GM18909 (cell line): ENCODE data around the gene NRAP.
"Not testable (repeated sequence)": the region's sequence is repeated elsewhere in the genome, so short reads cannot be mapped to it uniquely, and the experiment has no call there.

Source experiments
- ATAC-seq: cut with Tn5 transposase; IDR thresholded peaks from one replicate; pipeline ENCODE4 v1.9.1; 2021; ENCODE audit warnings: mild to moderate bottlenecking; ENCODE audit not compliant: unreplicated experiment, poor library complexity

Gene NRAP

DNA sequence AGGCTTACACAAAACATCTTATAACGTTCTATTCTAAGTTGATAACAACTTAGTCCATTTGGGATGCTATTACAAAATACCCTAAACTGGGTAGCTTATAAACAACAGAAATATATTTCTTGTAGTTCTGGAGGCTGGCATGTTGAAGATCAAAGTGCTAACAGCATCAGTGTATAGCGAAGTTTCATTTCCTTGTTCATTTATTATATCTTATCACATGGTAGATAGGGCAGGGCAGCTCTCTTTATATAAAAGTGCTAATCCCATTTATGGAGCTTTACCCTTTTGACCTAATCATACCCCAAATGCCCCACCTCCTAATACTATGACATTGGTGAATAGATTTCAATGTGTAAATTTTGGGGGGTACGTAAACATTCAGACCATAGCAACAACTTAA is 22.2 kb upstream of the NRAP start:
- no peak for ATAC-seq

DNA sequence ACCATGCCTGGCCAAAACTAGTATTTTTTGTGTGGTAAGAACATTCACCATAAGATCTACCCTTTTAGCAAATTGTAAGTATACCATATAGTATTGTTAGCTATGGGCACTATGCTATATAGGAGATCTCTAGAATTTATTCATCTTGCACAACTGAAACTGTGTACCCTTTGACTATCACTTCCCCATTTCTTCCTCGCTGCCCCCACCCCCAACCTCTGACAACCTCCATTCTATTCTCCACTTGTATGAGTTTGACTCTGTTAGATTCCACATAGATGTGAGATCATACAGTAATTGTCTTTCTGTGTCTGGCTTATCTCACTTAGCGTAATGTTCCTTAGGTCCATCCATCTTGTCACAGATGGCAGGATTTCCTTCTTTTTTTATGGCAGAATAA is 19.5 kb upstream of the NRAP start:
- ATAC-seq, result no peak

DNA sequence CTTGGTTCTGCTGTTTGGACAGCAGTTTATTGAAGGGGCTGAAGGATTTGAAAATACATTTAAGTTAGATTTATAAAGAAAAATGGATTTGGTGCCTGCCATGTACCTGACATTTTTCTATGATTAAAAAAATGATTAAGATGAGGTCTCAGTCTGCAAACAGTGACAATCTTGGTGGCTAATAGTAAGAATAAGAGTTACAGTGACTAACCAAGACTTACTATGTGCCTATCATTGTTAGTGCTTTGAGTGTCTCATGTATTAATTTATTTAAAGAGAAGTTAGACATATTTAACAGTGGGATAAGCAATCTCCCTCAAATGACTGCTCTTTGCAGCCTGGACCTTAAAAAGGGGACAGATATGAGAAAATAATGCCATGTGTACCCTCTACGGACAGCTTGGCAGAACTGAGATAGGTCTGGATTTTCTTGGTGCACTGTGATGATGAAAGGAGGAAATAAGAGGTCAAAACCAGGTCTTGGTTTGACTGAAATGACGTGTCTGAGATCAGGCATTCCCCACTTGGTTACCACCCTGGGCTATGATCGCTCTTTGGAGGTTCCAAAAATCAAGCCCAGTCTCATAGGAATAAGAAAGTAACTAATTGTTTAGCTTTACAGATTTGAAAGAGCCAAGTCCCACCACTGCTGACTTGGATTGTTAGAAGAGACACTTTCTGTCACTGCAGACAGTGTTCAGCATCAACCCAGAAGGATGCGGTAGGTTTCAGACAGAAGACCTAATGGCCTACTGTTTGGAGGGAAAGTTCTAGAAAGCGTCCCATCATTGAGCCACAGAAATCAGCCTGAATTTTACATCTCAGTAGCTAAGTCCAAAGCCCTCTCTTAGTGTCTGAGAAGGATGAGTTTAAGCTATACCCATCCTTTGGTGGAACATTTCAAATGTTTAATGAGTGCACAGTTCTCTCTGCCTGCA is 18.0 kb upstream of the NRAP start:
- peak; percentile 66 for ATAC-seq

DNA sequence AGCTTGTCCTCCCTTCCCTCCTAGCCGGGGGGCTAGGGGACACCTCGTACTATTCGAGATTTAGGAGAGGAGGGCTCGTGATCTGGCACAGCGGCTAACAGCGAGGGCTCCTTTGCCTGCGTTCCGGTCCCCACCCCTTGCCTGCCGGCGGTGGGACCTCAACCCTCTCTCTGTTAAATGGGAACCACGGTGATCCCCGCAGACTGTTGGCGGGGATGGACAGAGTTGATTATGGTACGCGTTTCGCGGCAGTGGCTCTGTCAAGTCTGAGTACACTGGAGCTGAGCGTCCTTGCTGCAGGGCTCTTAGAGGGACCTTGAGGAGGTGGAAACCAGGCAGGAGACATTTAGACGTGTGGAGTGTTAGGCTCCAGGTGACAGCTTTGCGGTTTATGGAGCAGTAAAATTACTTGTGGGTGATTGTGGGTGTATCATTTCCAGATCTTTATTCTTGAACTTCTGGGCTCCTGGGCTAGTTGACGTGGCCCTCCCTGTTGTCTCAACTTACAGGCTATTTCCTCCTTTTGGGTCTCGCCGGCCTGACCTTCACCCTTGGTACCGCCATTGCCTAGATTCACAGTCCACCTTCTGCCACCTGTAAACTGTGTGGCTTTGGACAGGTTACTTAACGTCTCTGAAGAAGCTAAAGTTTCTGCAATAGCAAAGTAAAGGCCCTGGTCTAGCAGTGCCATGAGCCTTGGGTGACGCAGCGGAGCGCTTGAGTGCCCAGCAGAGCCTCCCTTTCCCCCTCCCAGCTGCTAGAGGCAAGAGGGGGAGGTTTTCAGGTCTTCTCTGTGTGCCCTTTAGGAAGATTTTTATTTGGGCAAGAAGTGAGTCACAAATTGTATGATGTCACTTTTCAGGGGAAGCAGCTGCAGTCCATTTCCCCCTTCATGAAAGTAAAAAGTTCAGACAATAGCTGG is 16.6 kb upstream of the NRAP start:
- peak; percentile 29 for ATAC-seq

DNA sequence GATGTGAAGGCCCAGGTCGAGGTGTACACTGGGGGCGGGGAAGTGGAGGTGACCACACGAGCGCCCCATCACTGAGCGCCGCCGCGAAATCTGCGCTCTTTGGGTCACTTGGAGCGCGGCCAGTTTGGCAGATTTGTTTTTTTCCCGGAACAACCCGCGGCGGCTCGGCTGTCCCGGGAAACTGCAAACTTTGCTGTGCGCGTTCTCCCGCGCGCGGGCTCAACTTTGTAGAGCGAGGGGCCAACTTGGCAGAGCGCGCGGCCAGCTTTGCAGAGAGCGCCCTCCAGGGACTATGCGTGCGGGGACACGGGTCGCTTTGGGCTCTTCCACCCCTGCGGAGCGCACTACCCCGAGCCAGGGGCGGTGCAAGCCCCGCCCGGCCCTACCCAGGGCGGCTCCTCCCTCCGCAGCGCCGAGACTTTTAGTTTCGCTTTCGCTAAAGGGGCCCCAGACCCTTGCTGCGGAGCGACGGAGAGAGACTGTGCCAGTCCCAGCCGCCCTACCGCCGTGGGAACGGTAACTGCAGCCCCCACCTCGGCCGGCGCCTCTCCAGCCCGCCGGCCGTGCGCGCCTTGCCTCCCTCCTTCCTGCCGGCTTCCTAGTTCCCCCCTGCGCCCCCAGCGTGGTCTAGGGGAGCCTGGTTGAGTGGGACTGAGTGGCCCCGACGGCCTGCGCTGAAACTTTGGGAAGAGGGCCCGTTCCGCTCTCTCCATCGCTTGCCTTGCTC is 15.8 kb upstream of the NRAP start, which contains the start of gene CASP7:
CASP7 (plus strand) TSS at position 450 of the 727 bp plus-strand sequence. CDS start 17,582 bp downstream, outside the sequence.
- peak; percentile 73 for ATAC-seq

DNA sequence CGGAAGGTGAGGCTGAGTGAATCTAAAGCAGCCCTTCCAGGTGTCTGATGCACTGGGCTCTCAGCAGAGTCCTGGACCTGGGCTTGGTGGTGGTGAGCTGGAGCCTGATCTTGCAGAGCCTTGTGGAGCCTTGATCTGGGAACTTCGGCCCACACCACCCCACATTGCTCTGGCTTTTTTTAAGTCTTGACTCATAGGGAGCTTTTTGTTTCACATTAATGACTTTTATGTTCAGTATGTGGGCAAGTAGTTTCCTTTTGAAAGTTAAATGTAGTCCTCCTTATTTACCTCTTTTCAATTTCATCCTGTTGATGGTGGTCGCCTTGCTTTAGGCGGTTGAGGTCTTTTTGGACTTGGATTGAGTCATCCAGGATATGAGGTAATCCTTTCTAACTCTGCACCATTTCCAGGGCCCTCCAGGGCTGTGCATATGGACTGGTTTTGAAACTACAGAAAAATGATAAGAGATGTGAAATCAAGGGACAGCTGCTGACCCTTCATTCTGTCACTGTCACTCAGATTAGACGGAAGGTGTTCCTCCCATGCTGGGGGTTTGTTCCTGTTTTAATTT is 2.9 kb upstream of the NRAP start:
- peak; percentile 63 for ATAC-seq

DNA sequence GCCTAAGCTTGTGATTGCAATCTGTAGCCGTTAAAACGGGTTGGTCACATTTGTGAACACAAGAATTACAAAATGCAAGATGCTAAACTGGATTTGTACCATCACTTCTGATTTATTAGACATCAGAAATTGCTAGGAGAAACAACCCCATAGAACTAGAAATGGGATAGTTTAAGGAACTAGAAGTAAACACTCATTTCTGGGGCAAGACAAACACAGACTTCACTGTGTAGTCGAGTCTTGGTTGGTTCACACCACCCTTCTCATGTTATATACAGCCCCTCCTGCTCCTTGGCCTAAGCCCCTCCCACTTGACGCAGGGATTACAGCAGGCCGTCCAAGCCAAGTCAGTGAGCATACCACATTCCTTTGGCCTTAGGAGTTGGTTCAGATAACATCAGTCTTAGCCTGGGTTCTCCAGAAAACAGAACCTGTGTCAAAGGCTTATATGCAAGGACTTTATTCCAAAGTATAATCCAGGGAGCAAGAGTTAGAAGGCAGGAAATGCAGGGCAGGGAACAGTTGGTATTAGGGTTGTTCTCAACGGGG is 2.0 kb upstream of the NRAP start:
- no peak for ATAC-seq

DNA sequence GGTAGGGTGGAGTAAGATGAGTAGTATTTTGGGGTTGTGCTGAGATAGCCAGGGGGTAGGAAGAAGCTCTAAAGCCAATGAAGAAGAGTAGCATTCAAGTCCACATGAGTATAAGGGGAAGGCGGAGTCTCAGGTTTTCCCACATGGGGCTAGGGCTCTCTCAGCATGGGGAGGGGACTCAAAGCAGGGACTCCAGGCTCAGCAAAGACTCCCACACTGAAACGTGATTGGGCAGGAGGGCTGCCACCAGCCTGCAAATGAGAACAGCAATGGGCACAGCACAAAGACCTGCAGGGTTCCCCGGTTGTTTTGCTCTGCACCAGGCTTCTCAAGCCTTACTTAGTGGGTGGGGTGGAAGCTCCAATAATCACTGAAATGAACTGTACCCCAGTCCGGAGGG is 1.5 kb upstream of the NRAP start:
- ATAC-seq, result no peak

DNA sequence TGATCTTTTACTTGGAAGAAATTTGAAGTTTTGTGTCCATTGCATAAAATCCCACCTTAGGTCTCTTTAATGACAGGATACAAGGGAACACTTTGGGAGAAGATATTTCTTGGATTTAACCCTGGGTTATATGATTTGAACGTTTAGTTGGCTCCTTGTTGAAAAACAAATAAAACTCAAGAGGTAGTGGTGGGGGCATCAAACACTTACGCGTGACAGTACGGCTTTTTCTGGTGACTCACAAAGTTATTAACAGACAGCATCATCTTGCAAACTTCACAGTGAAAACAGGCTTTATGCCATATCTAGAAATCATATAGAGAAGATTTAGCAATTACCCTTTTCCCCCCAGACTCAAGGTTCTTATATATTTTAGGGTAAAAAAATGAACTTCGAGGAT is 699 bp downstream of the NRAP start:
- no peak for ATAC-seq

DNA sequence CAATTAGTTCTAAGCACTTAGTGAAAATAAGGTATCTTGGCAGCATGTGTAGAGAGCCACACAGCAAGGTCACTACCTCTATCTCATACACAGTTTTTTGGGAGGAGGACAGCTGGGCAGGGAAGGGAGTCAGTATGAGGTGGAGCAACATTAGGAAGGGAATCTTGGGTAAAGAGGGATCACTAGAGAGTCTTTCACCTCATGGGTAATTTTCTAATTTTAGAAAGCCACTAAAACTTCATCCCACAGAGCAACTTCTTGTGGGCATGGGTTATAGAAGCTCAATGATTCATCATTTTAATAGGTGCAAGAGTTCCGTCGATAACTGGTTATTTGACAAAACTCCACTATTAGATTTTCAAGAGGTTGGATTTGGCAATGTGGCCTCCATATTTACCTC is 2.5 kb downstream of the NRAP start:
- no peak for ATAC-seq

DNA sequence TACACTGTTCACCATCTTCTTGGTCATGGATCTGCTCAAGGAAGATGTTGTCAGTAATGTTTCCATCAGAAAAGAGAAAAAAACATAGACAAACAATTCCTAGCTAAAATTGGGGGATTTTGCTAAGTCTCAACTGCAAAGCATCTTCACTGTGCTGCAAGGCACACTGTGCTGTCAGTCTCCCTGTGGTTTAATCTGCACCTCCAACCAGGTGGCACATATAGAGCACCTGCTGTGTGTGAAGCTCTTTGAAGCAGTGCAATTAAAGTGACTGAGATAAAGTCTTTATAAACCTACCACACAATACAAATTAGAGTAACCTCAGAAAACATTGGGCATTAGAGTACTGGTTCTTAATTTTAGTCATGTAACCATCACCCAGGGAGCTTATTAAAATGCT is 6.3 kb downstream of the NRAP start:
- no peak for ATAC-seq

DNA sequence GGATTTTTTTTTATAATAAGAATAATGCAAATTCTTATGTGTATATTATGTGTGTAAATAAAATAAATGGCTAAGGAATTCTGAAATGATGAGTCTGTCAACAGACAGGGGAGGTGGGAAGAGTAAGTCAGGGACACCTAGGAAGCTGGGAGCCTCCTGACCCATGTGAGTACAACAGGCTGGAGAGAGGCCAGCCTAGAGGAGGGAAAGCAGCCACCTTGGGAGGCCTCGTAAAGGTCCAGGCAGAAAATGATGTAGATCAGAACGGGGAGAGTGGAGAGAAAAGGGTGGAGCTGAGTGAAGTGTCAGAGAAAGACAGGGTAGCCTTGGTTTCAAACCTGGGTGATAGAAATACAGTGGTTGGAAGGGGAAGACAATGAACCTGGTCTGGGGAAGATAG is 6.9 kb downstream of the NRAP start:
- ATAC-seq, result no peak

DNA sequence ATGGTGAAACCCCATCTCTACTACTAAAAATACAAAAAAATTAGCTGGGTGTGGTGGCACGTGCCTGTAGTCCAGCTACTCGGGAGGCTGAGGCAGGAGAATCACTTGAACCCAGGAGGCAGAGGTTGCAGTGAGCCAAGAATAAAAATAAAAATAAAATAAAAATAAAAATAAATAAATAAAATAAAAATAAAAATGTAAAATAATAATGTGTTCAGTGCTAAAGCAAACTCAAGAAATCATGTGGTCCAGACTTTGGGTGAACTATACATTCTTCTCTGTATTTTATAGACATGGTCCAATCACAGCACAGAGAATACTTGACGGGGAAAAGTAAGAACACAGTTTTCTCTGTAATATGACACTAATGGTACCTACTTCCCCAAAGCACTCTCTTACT is 11.4 kb downstream of the NRAP start:
- not testable (repeated sequence) for ATAC-seq

DNA sequence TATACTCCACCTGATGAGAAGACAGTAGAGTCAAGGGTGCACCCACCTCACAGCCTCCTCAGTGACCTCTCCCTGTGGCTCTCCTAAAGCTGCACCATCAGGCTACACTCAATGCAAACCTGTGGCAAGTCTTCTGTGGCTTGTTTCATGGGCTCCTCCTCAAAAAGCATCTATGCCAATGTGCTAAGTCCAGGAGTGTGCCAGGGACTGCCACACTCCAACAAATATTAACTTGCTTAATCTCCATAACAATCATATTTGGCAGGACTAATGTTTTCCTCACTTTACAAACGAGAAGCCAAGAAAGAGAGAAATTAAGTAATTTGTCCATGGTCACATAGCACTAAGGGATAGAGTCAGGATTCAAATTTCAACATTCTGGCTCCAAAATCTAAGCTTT is 11.9 kb downstream of the NRAP start:
- ATAC-seq, result no peak

DNA sequence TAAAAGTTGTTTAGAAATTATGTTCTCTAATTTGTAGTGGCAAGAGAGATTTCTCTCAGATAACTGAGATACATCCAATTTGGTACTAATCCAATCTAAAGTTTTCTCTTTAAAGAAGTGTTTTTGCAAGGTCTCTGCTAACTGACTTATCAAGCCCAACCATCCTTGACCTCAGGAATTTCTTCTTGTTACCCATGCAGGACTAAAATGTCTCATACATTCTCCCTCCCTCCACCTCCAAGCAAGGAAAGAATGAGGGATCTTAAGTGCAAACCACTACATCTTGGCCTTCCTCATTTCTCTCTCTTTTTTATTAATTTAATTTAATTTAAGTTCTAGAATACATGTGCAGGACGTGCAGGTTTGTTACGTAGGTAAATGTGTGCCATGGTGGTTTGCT is 12.8 kb downstream of the NRAP start:
- no peak for ATAC-seq

DNA sequence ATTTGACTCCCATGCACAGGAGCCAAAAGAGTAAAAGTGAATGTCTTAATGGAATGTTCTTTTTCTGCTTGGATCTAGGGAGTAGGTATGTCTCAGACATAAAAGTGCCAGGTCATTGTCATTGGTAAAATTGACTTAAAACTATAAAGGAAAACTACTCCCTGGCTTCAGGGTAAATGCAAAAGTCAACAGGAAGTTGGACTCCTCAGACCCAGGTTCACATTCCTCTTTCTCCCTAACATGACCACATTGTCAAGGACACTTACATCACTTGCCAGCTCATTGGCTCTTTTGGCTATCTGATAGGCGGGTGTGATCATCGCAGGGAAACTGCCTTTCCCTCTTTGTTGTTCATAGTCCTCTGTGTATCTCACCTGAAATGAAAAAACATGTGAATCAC is 13.7 kb downstream of the NRAP start:
- no peak for ATAC-seq

DNA sequence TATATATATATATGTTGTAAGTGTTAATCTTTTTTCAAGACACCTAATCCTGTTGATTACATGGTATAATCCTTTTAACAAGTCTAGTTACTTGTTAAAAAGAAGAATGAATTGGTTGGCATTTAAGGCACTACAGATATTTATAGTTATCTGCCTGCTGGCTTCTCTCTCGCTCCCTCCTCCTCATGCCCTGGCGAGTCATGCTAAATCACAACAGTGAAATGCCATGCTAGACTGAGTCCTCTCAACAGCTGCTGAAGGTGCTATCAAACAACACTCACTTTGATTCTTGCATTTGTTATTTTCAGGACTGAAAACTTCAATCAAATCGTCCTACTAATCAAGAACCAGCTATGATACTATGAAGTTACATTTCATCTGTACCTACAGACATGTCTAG is 15.4 kb downstream of the NRAP start:
- no peak for ATAC-seq

DNA sequence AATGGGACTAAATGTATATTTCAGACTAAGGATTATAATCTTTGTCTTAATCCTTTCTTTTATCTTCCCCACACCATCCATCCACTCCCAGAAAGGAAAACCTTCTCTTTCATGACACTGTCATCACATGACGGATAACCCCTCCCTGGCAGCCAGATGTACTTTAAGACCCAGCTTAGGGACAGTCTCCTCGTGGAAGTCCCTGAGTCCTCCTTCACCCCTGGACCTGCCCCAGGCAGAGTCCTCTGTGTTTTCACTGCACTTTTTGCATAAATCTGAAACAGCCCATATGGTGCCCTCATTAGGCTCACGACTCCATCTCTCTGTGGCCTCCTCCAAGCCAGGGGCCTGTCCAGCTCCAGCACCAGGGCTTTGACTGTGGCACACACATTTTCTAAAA is 16.0 kb downstream of the NRAP start:
- ATAC-seq, result no peak

DNA sequence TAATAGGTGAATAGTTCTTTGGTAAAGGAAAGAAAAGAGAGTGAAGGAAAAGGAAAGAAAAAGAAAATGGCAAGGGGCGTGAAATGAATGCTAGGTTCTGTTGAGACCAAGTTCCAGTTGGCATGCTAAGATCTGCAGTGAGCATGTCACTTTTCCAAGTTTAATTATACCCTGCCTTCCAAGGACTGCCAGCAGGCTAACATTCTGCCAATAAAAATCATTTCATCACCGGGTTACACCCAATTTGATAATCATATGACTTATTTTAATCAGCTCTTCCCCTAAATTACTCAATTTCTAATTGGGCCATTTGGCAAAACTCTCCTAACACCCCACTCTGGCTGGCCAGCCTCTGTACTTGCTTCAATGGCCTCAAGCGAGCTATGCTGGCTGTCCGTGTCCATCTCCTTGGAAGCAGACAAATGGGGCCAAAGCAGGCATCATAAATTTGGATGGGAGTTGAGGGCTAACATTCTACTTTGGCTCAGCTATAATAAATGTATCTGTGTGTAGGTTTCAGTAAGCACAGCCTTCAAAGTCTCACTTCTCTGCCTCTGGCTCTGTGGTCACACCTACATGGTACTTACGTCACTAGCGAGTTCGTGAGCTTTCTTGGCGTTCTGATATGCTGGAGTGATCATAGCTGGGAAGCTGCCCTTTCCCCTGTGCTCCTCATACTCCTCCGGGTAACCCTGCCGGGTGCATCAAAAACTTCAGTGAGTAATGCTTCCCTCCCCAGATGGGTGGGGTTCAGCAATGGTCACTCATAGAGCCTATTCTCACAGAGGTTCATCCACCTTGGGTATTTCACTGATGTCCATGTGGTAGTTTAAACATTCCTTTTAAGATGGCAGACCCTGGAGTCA is 17.3 kb downstream of the NRAP start:
- ATAC-seq, result no peak
